ENCODE data around the gene GDPD5.

DNA sequence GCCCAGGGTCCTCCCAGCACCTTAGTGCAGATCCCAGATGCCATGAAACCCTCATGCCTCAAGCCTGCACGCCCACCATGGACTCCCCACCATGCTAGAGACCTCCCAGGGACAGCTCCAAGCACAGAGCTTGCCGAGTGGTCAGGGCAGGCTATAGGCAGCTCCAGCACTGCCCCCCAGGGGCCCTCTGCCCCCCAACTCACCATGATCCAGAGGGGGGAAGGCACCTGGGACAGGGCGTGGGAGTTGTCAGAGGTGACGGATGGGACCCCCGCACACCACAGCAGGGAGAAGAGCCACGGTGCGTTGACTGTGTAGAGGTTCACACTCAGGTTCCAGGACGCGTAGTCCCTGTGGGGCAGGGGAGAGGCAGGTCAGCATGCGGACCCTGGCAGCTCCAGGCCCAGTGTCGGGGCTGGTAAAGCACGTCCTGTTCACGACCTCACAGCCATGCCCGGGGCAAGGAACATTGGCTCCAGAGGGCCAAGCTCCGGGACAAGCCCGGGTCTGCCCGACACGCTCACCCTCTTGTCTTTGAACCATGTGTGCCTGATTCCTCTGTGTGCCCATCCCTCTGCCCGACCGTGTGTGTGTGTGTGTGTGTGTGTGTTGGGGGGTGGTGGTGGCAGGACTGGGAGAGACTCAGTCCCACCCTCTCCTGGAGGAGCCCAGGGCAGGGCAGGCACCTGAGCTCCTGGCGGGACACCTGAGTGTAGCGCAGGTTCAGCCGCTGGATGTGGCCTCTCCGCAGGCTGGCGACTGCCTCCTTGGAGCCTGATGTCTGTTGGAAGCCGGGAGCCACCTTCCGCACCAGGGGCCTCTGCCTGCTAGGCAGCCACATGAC, 84.6 kb downstream of the GDPD5 start:
- TF ChIP-seq SUZ12 (IDR thresholded peaks at IDR 0.05; ENCODE audit: extremely low read depth, insufficient read depth, insufficient read length) (no peak), YY1 (IDR thresholded peaks at IDR 0.05; ENCODE audit: insufficient read depth, insufficient read length) (no peak), ZNF274 (IDR thresholded peaks at IDR 0.05; ENCODE audit: low read depth, low read length) (no peak)

All from NT2/D1 (cell line).